GM18858 (cell line): ENCODE measurements around the gene NDC80.
A peak's percentile ranks its signal among the peaks of the same experiment; 100 is the strongest.
"Not testable (repeated sequence)": the region's sequence is repeated elsewhere in the genome, so short reads cannot be mapped to it uniquely, and the experiment has no call there.

ENCODE experiments used
- ATAC-seq: cut with Tn5 transposase; IDR thresholded peaks from one replicate; pipeline ENCODE4 v1.9.1; 2021; ENCODE audit not compliant: unreplicated experiment

NDC80 gene

DNA sequence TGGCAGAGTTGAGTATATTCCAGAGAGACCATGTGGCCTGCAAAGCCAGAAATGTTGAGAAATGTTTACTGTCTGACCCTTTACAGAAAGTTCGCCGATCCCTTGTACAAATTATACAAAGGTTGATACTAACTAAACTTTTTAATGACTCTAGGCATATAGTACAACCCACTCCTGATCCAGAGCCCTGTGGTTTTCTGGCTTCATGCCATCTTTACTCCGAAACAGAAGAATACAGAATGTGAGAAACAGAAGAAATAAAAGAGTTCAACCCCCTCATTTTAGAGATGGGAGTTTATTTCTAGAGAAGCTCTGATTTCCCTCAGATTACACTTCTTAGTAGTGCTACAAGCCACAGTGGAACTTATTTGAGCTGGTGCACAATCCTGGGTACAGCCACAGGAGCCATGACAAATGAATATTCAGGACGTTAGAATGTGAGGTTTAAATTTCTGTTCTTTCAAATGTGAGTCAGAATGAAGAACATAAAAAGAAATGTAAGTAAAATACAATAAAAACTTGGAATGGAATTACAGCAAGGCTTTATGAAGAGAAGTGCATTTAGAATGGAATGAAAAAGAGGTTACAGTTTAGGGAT, 46.1 kb downstream of the NDC80 start:
- no peak for ATAC-seq

DNA sequence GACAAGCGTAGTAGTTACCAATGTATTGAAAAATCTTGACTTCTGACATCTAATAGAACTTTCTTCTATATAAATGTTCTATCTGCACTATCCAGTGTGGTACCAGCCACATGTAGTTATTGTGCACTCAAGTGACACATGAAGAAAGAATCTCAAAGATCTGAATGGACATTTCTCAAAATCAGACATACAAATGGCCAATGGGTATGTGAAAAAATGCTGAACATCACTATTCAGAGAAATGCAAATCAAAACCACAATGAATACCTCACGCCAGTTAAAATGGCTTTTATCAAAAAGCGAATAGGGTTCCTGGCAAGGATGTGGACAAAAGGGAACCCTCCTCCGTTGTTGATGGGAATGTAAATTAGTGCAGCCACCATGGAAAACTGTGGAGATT, 46.7 kb downstream of the NDC80 start:
- ATAC-seq = no peak

DNA sequence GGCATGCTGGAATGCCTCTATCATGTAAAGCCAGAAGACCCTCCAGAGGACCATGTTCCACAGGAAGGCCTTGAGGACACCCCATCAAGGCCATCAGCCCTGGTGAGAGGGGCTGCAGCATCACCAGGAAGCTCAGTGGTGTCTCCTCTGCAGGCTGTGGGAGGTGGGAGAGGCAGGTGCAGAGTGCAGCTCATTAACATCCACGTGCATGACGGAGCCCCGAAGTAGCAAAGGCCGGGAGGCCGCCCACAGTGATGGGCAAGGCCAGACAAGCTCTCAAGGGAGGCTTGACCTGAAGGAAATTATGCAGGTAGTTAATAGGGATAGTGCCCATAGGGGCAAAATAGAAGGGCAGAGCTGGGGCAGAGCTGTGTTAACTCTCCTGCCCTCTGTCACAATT, 53.9 kb downstream of the NDC80 start:
- ATAC-seq = no peak

DNA sequence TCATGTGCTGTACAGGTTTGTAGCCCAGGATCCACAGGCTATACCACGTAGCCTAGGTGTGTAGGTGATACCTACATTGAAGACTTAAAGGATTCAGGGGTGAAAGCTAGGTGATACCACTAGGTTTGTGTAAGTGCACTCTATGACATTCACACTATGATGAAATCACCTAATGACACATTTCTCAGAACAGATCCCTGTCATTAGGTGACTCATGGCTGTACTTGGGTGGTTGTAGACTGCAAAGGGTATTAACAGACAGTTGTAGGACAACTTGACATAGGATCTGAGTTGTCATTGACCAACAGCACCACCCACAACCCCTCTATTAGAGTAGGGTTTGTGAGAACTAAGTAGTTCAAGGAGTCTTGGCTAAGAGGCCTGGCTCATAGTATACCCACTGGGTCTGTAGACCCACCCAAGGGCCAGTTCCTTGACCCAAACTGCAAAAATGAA, 56.5 kb downstream of the NDC80 start:
- ATAC-seq = peak; percentile 75

GRCh38 chr18:2629003-2629402, 57.6 kb downstream of the NDC80 start:
- ATAC-seq = no peak

GRCh38 chr18:2635586-2635985, 64.2 kb downstream of the NDC80 start:
- no peak for ATAC-seq

DNA sequence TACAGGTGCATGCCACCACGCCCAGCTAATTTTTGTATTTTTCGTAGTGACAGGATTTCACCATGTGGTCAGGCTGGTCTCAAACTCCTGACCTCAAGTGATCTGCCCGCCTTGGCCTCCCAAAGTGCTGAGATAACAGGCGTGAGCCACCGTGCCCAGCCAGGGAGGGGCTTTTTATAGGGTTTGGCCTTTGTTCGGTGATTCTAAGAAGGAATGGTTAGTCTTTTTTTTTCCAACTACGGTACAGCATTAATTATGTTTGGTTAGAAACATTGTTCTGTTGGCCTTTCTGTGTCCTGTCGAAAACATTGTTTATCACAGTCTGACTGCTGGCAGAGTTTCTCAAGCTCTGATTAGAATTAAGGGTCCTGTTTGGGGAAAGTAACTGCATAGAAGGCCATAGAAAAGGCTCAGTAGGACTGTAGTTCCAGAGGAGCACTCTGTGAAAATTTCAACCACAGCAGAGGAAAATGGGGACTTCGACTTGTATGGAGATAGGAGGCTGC, 64.8 kb downstream of the NDC80 start:
- peak; percentile 2 for ATAC-seq

DNA sequence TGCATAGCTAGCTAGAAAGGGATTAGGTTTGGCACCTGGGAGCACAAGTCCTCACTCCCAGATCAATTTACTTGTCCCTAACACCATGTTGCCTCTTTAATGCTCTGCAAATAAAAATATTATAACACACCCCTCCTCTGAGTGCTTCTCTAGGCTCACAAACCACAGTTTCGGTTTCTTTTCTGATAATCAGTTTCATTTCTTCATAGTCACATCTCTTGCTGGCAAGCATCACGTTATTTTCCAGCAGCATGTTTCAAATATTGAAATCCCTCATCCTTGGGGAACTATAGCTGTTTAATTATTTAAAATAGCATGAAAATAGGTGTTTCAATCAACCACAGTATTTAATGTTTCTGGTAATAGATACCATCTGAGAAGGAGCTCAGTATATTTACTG, 70.3 kb downstream of the NDC80 start:
- peak; percentile 72 for ATAC-seq

GRCh38 chr18:2642771-2643170, 71.4 kb downstream of the NDC80 start:
- ATAC-seq = no peak

DNA sequence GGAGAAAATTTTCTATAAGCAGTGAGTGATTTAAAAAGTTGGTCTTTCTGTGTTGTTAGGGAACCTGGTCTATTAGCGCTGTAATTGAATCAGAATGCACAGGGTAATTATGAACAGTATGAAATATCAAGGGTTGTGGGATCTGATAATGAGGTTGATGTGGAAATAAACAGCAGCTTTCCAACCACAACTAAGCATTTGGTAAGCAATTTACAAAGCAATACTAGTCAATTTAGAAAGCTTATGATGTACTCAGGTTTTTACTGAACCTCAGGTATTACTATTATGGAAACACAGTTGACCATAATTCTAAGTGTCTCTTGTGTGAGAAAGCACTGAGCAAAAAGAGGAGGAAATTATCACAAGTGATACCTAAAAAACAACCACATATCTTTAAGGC, 73.2 kb downstream of the NDC80 start:
- no peak for ATAC-seq

DNA sequence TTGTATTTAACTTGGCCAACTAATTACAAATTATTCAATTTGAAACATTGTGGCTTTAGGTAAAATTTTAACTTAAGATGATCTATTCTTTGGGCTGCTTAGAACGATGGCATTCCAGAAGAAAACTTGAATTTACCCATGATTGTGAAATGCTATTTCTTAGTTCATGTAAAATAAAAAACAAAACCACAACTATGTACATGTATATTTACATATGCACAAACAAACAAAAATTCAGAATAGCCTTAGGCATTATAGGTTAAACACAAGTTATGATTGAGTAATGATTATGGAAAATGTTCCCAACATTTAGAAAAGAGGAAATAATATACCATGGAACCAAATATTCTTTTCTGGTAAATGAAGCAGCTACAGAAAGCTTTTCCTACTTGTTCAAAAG, 80.6 kb downstream of the NDC80 start:
- no peak for ATAC-seq

DNA sequence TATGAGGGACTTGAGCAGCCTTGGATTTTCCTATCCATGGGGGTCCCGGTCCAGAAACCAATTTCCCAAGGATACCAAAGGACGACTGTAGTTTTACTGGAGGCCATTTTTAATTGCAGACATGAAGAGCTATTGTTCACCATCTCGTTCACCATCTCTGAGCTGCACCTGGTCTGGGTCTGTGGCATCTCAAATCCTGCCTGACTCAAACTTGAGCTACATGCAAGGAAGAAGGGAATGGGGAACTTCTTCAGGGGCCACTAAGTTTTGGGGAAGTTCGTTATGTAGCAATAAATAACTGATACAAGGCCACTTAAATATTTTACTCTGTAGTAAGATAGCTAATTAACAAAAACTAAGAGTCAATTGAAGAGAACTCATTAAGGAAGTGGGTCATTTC, 82.1 kb downstream of the NDC80 start:
- no peak for ATAC-seq

GRCh38 chr18:2654169-2654927, 83.0 kb downstream of the NDC80 start:
- ATAC-seq = no peak

DNA sequence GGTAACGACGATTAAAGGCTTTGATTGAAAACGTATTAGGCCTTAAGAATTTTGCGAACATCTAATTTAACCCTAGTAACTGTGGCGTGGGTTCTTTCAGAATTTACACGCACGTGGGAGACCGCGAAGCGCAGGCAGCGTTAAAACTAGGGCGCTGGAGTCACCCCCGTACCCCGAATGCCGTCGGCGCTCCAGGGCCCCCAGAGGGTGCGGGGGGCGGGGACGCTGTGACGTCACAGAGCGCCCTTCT, 83.5 kb downstream of the NDC80 start:
- peak; percentile 4 for ATAC-seq

- peak; percentile 55 for ATAC-seq
Measured at GRCh38 chr18:2655178-2655953, 84.0 kb downstream of the NDC80 start, which contains the start of gene SMCHD1. SMCHD1 (plus strand) TSS chr18:2655726; CDS start chr18:2656076, 350 bp downstream.

GRCh38 chr18:2655954-2656236, 84.5 kb downstream of the NDC80 start:
- ATAC-seq = no peak

DNA sequence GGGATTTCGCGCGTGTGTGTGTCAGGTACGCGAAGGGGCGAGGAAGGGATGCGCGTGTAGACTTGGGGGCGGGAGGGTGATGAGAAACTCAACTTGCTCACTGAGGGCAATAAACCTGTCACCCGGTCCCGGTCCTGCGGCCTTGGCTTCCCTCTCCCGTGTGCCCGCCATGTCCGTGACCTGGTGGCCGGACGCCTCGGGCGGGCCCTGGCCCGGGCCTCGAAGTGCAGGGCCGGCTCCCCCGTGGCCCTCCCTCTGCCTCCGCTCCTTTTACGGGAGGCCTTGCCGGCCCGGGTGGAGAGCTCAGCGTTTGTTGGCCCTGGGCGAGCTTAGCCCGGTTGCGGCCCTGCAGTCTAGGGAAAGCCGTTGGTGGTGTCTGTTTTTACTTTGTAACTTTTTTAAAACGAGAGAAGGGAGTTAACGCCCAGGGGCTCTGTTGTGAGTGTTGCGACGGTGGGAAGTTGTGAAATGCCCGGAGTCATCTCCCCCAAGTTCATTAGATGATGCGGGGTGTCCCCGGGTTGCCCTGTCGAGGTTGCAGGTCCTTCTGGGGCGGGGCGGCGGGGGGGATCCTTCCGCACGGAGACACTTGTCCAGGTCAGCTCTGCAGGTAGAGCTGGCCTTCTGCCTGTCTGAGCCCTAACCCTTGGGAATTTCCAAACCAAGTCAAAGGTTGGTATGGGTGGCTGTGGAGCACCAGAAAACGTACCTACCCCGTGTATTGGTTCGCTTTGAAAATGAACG, 85.1 kb downstream of the NDC80 start:
- peak; percentile 0 for ATAC-seq

GRCh38 chr18:2656981-2657512, 85.7 kb downstream of the NDC80 start:
- no peak for ATAC-seq

GRCh38 chr18:2657788-2658458, 86.6 kb downstream of the NDC80 start:
- no peak for ATAC-seq

DNA sequence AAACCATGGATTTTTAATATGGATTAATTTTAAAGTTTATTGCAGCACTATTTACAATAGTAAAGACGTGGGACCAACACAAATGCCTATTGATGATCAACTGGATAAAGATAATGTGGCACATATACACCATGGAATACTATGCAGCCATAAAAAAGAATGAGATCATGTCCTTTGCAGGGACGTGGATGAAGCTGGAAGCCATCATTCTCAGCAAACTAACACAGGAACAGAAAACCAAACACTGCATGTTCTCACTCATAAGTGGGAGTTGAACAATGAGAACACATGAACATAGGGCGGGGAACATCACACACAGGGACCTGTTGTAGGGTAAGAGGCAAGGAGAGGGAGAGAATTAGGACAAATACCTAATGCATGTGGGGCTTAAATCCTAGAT, 89.5 kb downstream of the NDC80 start:
- ATAC-seq = not testable (repeated sequence)

GRCh38 chr18:2662288-2662687, 90.9 kb downstream of the NDC80 start:
- not testable (repeated sequence) for ATAC-seq
